Lung (tissue), 12 donors: Measurements from ENCODE around the gene NCOR2. TPM values are rescaled to one million over a fixed set of nuclear protein-coding genes. Genes with fewer than 3 reads are reported as not detected.

Source experiments
- ATAC-seq: fragments of 200-7000 bp; cut with Tn5 transposase; one replicate; pipeline ENCODE4 v1.9.1; 2020; ENCODE audit warnings: moderate number of reproducible peaks; ENCODE audit not compliant: insufficient read depth, low FRiP score
- DNase-seq, 3 donors: peaks; one replicate each; pipeline ENCODE4 v3.0.0-alpha.2; 2013 to 2017
- H3K27ac ChIP-seq, 2 donors: one replicate each; pipeline ENCODE4 v1.5.1; 2013; ENCODE audit warnings: mild to moderate bottlenecking in 2 of 2, moderate library complexity in 2 of 2, control low read depth in 1 of 2, inconsistent platforms in 1 of 2, low read depth in 1 of 2, low read length in 1 of 2
- H3K27me3 ChIP-seq, 3 donors: one replicate each; pipeline ENCODE4 v1.5.1; 2013; ENCODE audit warnings: low read length in 2 of 3; ENCODE audit not compliant: control insufficient read depth in 3 of 3, insufficient read depth in 3 of 3
- H3K36me3 ChIP-seq, 4 donors: one replicate each; pipeline ENCODE4 v1.5.1; 2013; ENCODE audit warnings: low read length in 4 of 4, mild to moderate bottlenecking in 1 of 4, moderate library complexity in 1 of 4; ENCODE audit not compliant: control insufficient read depth in 4 of 4, insufficient read depth in 4 of 4
- H3K4me1 ChIP-seq, 5 donors: one replicate each; pipeline ENCODE4 v1.5.1; 2013; ENCODE audit warnings: low read length in 5 of 5, mild to moderate bottlenecking in 2 of 5, moderate library complexity in 1 of 5; ENCODE audit not compliant: control insufficient read depth in 5 of 5, insufficient read depth in 5 of 5
- H3K4me3 ChIP-seq: one replicate; pipeline ENCODE4 v1.5.1; 2013; ENCODE audit warnings: mild to moderate bottlenecking, control low read depth, moderate library complexity
- H3K9ac ChIP-seq, 2 donors: one replicate each; pipeline ENCODE4 v1.5.1; 2013; ENCODE audit warnings: low read length in 2 of 2, control low read depth in 1 of 2; ENCODE audit not compliant: insufficient read depth in 1 of 2
- H3K9me3 ChIP-seq, 4 donors: one replicate each; pipeline ENCODE4 v1.5.1; 2013; ENCODE audit warnings: low read length in 3 of 4, mild to moderate bottlenecking in 1 of 4, moderate library complexity in 1 of 4; ENCODE audit not compliant: control insufficient read depth in 4 of 4, insufficient read depth in 3 of 4
- WGBS, 2 donors: extraction: QIAGEN DNeasy Blood & Tissue Kit; methylation state at CpG; one replicate each; pipeline ENCODE4 v1.1.7; 2013; 5-methylcytosine and 5-hydroxymethylcytosine counted together
- polyA plus RNA-seq, 2 donors: library from polyadenylated mRNA; stranded (reverse); fragments of 200-250 nt; gene quantifications; one replicate each; pipeline ENCODE4 v1.2.1, GENCODE V29; 2013
- total RNA-seq, 2 donors: library from RNA; depleted of rRNA in 1 of 2; stranded (reverse); fragments of >200 nt in 1 of 2; gene quantifications; one replicate each; pipeline ENCODE4 v1.2.1, GENCODE V29; 2014 to 2021
- TF ChIP-seq, protein P1 (sequence below): IDR thresholded peaks from 2 replicates; pipeline ENCODE4 v1.5.1; 2012; ENCODE audit warnings: mild to moderate bottlenecking; ENCODE audit errors: control extremely low read depth, extremely low read depth
- donor health status: control.
- donor health status: control.
- donor health status: Bipolar disorder and iron deficiency.
- donor health status: healthy.
- donor health status: DM: yes; HTN: yes; CAD: no.

Gene NCOR2
- total and polyA plus RNA-seq, 4 donors = 81.4 to 361 (median 132) TPM

- no peaks in the 10 kb centered on the region for H3K27me3 ChIP-seq
- H3K9me3 ChIP-seq = no peaks in the 10 kb centered on the region
- ATAC-seq = peak; percentile 58
- no peak overlapping the region for H3K4me3 ChIP-seq
- H3K9ac ChIP-seq = peak overlapping the region; percentile 21 to 56
- H3K4me1 ChIP-seq = peaks cover 24 to 57% (median 45%) of the 10 kb centered on the region in 5 donors
- TF ChIP-seq, protein P1, sequence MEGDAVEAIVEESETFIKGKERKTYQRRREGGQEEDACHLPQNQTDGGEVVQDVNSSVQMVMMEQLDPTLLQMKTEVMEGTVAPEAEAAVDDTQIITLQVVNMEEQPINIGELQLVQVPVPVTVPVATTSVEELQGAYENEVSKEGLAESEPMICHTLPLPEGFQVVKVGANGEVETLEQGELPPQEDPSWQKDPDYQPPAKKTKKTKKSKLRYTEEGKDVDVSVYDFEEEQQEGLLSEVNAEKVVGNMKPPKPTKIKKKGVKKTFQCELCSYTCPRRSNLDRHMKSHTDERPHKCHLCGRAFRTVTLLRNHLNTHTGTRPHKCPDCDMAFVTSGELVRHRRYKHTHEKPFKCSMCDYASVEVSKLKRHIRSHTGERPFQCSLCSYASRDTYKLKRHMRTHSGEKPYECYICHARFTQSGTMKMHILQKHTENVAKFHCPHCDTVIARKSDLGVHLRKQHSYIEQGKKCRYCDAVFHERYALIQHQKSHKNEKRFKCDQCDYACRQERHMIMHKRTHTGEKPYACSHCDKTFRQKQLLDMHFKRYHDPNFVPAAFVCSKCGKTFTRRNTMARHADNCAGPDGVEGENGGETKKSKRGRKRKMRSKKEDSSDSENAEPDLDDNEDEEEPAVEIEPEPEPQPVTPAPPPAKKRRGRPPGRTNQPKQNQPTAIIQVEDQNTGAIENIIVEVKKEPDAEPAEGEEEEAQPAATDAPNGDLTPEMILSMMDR = no peak
- peak; percentile 99 to 100 (median 100) for DNase-seq
- 16 to 18% methylated on average over 51 of the region's 51 CpGs for WGBS, 2 donors
- H3K27ac ChIP-seq = peak overlapping the region; percentile 94 to 95
- H3K36me3 ChIP-seq = peaks cover 0 to 10% (median 6%) of the 10 kb centered on the region in 4 donors
Observed at GRCh38 chr12:124518051-124518932, 49.1 kb downstream of the NCOR2 start.
